Dendritic cell treated with granulocyte-macrophage colony-stimulating factor and Interleukin-4, amounts not matched to agents 40 ng/mL and 50 ng/mL, for 4 days (primary cell): Measurements from ENCODE around the gene SERPING1.

Experiments
- H3K27ac Mint-ChIP-seq: one replicate; pipeline ENCODE4 v1.8.0; 2022; ENCODE audit warnings: mild to moderate bottlenecking, mixed read lengths
- H3K27me3 Mint-ChIP-seq: one replicate; pipeline ENCODE4 v1.8.0; 2022; ENCODE audit warnings: mild to moderate bottlenecking, mixed read lengths
- H3K36me3 Mint-ChIP-seq: one replicate; pipeline ENCODE4 v1.8.0; 2022; ENCODE audit warnings: low read depth, mixed read lengths
- H3K4me1 Mint-ChIP-seq: one replicate; pipeline ENCODE4 v1.8.0; 2022; ENCODE audit warnings: low read depth, mixed read lengths
- H3K4me3 Mint-ChIP-seq: one replicate; pipeline ENCODE4 v1.8.0; 2022; ENCODE audit warnings: mild to moderate bottlenecking, moderate library complexity, mixed read lengths
- H3K9me3 Mint-ChIP-seq: one replicate; pipeline ENCODE4 v1.8.0; 2022; ENCODE audit warnings: mixed read lengths
- intact Hi-C: fragments of 100-400 bp; cut with micrococcal nuclease; formaldehyde crosslinking; loops from one replicate; pipeline ENCODE4 v1.15.0; 2022

Gene SERPING1

DNA sequence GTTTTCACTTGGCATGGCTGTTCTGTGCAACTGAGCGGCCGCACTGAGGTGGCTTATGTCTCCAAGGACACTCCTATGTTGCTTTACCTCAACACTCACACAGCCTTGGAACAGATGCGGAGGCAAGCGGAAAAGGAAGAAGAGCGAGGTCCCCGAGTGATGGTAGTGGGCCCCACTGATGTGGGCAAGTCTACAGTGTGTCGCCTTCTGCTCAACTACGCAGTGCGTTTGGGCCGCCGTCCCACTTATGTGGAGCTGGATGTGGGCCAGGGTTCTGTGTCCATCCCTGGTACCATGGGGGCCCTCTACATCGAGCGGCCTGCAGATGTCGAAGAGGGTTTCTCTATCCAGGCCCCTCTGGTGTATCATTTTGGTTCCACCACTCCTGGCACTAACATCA lies 62.2 kb downstream of the SERPING1 start:
- Mint-ChIP-seq H3K27ac (no peak overlapping the region), H3K9me3 (no peaks in the 10 kb centered on the region), H3K27me3 (no peaks in the 10 kb centered on the region), H3K4me3 (no peak overlapping the region), H3K4me1 (peaks cover 31% of the 10 kb centered on the region), H3K36me3 (peaks cover 52% of the 10 kb centered on the region)
- intact Hi-C loops = loop anchor here (10.0 kb wide), 1 partner anchor 865 kb away; no protein-coding TSS in a partner anchor

- H3K9me3 Mint-ChIP-seq = no peaks in the 10 kb centered on the region
- H3K27me3 Mint-ChIP-seq = no peaks in the 10 kb centered on the region
- peaks cover 58% of the 10 kb centered on the region for H3K36me3 Mint-ChIP-seq
- intact Hi-C loops = loop anchor here (10.0 kb wide), 1 partner anchor 862 kb away; no protein-coding TSS in a partner anchor
- no peak overlapping the region for H3K27ac Mint-ChIP-seq
- no peak overlapping the region for H3K4me3 Mint-ChIP-seq
- peaks cover 25% of the 10 kb centered on the region for H3K4me1 Mint-ChIP-seq
Observed at GRCh38 chr11:57662893-57663292, 65.4 kb downstream of the SERPING1 start.

GRCh38 chr11:57663975-57664374 lies 66.5 kb downstream of the SERPING1 start:
- Mint-ChIP-seq H3K27ac (no peak overlapping the region), H3K4me3 (no peak overlapping the region), H3K36me3 (peaks cover 63% of the 10 kb centered on the region), H3K27me3 (no peaks in the 10 kb centered on the region), H3K4me1 (peaks cover 16% of the 10 kb centered on the region), H3K9me3 (no peaks in the 10 kb centered on the region)
- intact Hi-C loops = loop anchor here (10.0 kb wide), 1 partner anchor 861 kb away; no protein-coding TSS in a partner anchor
